Stimulated activated CD8-positive, alpha-beta memory T cell treated with anti-CD3 and anti-CD28 coated beads, Interleukin-15, amount 100 ng/mL, for 24 hours (primary cell): Measurements from ENCODE around the gene PRKG2.

Experiments
- DNase-seq: peaks from one replicate; pipeline ENCODE4 v3.0.0-alpha.2; 2020; ENCODE audit warnings: low read depth

Gene PRKG2

GRCh38 chr4:81039351-81039972 lies 175.6 kb downstream of the PRKG2 start:
- DNase-seq, result no peak

GRCh38 chr4:81038636-81039350 lies 176.2 kb downstream of the PRKG2 start:
- no peak for DNase-seq
